GM19452 (cell line): ENCODE results near the gene SDC4.

Experiments used
- ATAC-seq: cut with Tn5 transposase; IDR thresholded peaks from one replicate; pipeline ENCODE4 v1.9.1; 2021; ENCODE audit not compliant: unreplicated experiment

Gene SDC4

DNA sequence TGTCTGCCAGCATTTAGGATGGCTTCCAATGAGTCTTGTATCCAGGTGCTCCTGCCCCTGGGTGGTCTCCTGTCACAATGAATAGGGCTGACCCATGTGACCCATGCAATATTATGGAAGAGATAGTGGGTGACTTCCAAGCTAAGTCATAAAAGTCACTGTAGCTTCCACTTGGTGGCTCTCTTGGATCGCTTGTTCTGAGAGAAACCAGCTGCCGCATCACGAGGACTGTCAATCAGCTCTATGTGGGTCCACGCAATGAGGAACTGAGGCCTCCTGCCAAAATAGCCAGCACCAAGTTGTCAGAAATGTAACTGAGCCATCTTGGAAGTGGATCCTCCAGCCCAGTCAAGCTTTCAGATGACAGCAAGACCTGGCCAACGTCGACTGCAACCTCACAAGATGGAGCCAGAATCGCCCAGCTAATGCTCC is 25.3 kb downstream of the SDC4 start:
- no peak for ATAC-seq

GRCh38 chr20:45320948-45321595 is 27.2 kb downstream of the SDC4 start:
- peak; percentile 82 for ATAC-seq

DNA sequence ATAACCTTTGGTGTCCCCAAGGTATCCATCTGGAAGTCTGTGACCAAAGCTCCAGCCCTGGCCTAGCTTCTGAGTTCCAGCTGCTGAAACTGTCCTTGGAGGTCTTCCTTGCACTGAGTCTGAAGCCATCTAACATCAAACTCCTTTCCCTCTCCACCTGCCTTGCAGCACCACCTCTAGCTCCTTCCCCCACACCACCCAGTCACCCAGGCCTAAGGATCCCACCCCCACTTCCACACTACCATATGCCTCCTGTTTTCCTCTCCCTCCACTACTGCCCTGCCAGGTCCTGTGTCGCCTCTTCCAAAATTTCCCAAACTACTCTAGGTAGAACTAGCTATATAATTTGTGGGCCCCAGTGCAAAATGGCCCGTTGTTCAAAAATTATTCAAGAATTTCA is 29.3 kb downstream of the SDC4 start:
- ATAC-seq: no peak

GRCh38 chr20:45318386-45318939 is 29.8 kb downstream of the SDC4 start:
- ATAC-seq: no peak

GRCh38 chr20:45317826-45318225 is 30.4 kb downstream of the SDC4 start:
- no peak for ATAC-seq

DNA sequence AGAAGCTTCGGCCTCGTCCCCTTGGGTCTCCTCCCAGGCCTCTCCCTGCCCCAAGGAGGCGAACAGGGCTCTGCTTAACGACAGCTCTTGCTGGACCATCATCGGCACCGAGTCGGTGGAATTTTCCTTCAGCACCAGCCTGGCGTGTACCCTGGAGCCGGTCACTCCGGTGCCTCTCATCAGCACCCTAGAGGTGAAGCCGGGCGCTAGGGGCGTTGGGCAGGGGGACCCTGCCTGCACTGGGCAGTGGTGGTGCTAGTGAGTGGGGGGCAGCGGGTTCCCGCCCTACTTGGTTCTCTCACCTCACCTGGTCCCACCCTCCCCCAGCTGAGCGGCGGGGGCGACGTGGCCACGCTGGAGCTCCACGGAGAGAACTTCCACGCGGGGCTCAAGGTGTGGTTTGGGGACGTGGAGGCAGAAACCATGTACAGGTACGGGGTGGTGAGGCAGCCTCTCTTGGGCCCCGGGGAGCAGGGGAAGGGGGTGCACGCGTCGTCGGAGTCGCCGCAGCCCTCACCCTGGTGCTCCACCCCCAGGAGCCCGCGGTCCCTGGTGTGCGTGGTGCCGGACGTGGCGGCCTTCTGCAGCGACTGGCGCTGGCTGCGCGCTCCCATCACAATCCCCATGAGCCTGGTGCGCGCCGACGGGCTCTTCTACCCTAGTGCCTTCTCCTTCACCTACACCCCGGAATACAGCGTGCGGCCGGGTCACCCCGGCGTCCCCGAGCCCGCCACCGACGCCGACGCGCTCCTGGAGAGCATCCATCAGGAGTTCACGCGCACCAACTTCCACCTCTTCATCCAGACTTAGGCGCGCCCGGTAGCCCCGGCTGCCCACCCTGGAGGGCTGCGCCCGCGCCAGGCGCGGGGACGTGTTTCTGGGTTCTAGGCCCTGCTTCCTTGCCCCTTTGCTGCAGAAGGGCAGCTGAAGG is 31.8 kb downstream of the SDC4 start:
- ATAC-seq: no peak

GRCh38 chr20:45315672-45316071 is 32.6 kb downstream of the SDC4 start:
- ATAC-seq: no peak

GRCh38 chr20:45313943-45314342 is 34.3 kb downstream of the SDC4 start:
- ATAC-seq: no peak

DNA sequence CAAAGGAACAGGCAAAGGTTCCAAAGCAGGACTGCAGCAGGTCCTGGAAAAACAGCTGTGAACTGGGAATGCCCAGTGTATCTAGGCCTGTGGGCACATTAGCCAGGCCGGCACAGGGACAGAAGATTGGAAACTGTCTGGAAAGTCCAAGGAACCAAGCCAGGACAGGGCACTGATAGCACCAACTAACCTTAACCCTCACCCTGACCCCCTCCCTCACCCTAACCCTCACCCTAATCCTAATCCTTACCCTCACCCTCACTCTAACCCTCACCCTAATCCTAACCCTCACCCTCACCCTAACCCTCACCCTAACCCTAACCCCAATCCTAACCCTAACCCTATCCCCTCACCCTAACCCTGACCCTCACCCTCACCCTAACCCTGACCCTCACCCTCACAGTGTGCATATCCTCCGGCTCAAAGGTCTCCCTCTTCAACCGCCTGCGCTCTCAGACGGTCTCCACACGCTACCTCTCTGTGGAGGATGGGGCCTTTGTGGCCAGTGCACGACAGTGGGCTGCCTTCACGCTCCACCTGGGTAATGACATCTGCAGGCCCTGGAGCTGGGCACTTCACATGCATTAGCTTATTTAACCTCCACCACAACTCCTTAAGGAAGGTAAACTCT is 35.0 kb downstream of the SDC4 start:
- no peak for ATAC-seq

- ATAC-seq: no peak
These were observed 36.0 kb downstream of the SDC4 start for GRCh38 chr20:45312241-45312640.

GRCh38 chr20:45311589-45312211 is 36.5 kb downstream of the SDC4 start:
- no peak for ATAC-seq

DNA sequence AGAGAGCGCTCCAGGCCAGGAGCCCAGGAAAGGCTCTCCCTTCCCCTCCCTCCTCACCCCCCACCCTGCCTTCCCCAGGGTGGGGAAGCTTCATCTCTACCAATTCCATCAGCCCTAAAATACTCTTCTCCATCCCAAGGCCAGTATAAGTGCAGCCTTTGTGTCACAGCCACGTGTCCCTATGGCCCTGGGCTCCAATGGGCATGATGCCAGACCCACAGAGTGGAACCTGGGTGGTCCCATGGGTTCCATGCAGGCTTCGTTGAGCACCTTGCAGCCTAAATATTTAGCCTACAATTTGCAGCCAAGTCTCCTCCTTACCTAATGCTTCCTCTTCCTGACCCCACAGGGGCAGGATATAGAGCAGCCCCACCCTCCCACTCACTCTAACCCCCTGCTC is 39.1 kb downstream of the SDC4 start:
- no peak for ATAC-seq

DNA sequence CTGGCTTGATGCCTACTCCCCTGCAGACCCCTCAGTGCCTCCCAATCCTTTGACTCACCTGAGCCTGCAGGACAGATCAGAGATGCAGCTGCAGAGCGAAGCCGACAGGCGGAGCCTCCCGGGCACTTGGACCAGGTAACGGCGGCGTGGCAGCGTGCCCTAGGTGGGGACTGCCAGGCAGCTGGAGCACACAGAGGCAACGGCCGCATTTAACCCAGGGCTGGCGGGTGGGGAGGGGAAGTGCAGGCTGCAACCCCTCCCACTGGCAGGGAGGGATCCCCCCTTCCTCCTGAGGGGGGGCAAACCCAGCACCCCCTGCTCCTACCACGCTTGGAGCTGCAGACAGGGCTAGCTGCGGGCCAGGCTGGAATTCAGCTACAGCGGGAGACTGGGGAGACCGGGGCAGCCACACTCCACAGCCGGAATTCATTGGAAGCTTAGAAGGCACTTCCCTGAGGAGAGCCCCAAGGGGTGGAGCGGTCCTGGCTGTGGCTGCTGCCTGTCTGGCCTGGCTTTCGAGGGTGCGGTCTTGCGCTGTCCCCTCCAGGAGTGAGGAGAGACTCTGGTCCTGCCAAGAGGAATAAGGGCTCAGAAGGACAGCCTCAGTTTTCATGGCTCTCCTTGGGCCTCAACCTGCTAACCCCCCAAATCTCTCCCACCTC is 40.0 kb downstream of the SDC4 start, which contains the start of gene MATN4:
Gene MATN4 (minus strand): TSS at position 183 of the 662 bp plus-strand sequence. CDS start 2,717 bp downstream, outside the sequence.
- no peak for ATAC-seq

GRCh38 chr20:45307076-45307640 is 41.1 kb downstream of the SDC4 start:
- no peak for ATAC-seq

DNA sequence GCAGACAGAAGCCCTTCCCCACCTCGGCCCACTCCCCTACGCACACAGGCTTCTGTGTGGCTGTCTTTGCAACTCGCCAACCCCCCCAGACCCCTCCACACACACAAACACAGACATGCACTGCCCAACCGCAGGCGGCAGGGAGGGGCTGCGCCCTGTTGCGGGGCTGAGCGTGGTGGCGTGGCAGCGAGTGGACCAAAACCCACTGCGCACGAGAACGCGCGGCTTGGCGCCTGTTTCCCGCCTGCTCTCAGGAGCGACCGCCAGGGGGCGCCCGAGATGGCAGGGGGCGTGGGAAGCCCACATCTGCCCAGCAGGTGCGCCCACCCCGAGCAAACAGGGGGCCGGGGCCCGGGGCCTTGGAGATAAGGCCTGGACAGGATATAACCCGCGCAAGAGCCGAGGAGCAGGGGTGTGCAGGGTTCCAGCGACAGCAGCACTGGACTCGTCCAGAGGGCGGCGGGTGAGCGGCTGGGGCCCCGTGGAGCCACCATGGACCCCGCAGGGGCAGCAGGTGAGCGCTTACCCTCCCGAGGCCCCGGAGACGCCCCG is 41.7 kb downstream of the SDC4 start, which contains the start of gene RBPJL:
Gene RBPJL (plus strand): TSS at position 410 of the 552 bp plus-strand sequence. CDS start 83 bp downstream, at position 493.
- ATAC-seq: no peak

DNA sequence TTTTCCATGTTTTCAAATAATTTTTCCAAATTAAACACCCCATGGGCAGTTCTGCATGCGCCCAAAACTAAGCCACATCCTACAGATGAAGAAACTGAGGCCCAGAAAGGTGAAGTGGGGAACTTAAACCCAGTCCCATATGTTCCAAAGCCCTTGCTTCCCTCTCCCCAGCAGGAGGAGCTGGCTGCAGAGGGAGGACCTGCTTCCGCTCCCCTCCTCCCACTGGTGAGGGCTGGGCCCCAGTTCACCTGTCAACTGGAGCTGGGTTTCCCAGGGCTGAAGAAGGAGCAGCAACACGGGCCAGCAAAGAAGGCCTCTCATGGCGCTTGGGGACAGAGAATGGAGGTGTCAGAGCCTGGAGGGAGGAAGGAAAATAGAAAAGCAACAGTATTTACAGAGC is 43.0 kb downstream of the SDC4 start:
- no peak for ATAC-seq

DNA sequence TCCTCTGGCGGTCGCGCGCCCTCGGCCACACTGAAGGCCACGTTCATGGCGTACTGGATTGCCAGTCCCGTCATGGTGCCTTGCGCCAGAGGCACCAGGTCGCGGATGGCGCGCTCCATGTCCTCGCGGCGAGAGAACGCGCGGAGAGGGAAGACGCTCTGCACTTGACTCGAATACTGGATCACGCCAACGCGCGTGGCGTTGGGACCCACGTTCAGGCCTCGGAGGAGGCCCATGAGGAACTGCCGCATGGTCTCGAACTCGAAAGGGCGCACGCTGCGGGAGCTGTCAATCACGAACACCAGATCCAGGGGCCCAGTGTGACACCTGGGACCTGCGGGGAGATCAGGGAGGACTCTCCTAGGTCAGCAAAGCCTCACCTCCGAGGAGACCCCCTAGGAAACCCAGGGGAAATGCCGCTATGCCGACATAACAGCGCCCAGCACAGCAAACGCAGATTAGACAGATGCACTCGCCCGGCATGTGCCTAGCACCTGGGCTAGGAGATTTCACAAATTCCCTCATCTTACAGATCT is 43.7 kb downstream of the SDC4 start:
- no peak for ATAC-seq

DNA sequence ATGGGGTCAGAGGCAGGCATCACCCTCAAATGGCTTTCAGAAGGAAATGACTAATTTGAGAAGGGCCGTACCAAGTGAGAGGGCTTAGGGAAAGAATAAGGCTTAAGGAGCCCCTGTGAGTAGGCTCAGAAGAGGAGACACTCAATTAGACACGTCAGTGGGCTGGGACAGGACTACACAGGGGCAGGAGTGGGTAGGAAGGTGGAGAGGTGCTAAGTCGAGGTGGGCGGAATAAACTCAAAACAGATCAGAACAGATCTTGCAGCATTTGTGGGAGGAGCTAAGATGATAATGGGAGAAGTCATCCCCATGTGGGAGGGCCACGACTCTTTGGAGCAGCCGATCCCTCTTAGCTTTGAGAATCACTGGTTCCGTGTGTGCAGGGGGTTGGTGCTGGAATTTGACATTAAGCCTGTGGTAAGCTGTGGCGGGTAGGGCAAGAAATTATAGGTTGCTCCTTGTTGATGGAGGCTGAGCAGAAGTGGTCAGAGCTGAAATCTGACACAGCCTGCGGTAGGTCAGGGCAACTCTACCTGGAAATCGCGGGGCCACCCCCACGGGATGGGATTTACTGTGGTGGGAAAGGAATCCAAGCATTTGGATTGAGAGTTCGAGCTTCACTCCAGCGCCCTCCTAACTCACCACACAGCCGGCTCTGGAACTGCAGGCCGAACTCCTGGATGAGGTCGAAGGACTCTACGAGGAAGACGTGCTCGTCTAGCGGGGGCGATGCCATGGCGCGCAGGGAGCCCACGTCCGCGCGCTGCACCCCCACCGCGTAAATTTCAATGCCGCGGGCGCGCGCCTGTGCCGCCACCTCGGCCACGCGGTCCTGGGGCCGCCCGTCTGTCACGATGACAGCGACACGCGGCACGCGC is 44.4 kb downstream of the SDC4 start:
- ATAC-seq: no peak
